ENCODE measurements around the gene NLK. TPM values are rescaled to one million over a fixed set of nuclear protein-coding genes. Genes with fewer than 3 reads are reported as not detected.

The NLK gene
- total and polyA plus RNA-seq, 2 donors (not counting 1 experiment from before 2014, with no cell fraction given), result 14.4 to 16.1 TPM

DNA sequence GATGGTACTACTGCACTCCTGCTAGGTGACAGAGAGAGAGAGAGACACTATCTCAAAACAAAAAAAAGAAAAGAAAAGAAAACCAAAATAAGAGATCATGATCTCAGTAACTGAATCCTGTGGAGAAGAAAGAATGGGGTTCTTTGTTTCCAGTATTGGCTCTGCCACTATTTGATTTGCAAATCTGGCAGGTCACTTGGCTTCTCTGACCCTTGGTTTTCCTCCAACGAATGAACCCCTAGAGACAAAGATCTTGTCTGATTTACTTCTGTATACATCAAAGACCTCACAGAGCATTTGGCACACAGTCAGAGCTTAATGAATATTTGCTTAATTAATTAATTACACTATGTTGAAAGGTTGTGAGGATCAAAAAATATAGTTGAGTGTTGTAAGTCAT, 47.9 kb upstream of the NLK start:
- Histone ChIP-seq H4K20me1 (ENCODE audit: control insufficient read depth, extremely low read depth, insufficient read depth, low read length) (no peaks in the 10 kb centered on the region), H3K27ac (ENCODE audit: insufficient read depth, low read length) (no peak overlapping the region), H3K79me2 (ENCODE audit: control insufficient read depth, insufficient read depth, low read length) (no peaks in the 10 kb centered on the region), H2AFZ (ENCODE audit: low read length) (no peak overlapping the region), H3K36me3 (ENCODE audit: control insufficient read depth, insufficient read depth, low read length) (no peaks in the 10 kb centered on the region), H3K9me3 (ENCODE audit: control insufficient read depth, insufficient read depth, low read depth, low read length) (no peaks in the 10 kb centered on the region), H3K9ac (ENCODE audit: insufficient read depth, low read length) (no peak overlapping the region), H3K4me2 (ENCODE audit: extremely low read depth, insufficient read depth, low read length) (no peak overlapping the region), H3K4me1 (ENCODE audit: control insufficient read depth, extremely low read depth, insufficient read depth, low read length) (no peaks in the 10 kb centered on the region), H3K27me3 (ENCODE audit: control insufficient read depth, insufficient read depth, low read length) (no peaks in the 10 kb centered on the region), H3K4me3 (replicated peaks in 1 of 4; ENCODE audit: control extremely low read depth in 1 of 4, insufficient read depth in 1 of 4, low read depth in 3 of 4, low read length in 4 of 4) (no peak overlapping the region)
- no peak for DNase-seq (ENCODE audit: low read depth in 2 of 2)
- no peak for TF ChIP-seq EZH2 (IDR thresholded peaks at IDR 0.05; ENCODE audit: low read length, missing control alignments)

DNA sequence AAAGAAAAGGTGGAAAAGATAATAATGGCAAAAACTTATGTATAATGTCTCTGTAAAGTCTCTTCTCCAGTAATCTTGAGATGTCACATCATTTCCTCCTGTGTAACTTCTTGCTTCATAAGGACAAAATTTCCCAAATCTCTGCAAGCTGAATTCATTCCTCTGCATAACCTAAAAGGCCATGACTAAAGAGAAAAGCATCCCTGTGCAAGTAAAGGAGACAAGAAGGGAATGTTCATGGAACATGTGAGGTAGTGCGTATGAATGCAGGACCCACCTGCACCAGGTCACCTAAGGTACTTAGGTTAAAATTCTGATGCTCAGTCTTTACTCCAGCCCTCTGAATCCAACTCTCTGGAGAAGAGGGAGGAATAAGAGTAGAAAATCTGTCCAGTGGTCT, 46.9 kb upstream of the NLK start:
- no peaks in the 10 kb centered on the region for H3K27me3 ChIP-seq (ENCODE audit: control insufficient read depth, insufficient read depth, low read length)
- H3K36me3 ChIP-seq (ENCODE audit: control insufficient read depth, insufficient read depth, low read length), result no peaks in the 10 kb centered on the region
- no peak overlapping the region for H3K4me3 ChIP-seq (replicated peaks in 1 of 4; ENCODE audit: control extremely low read depth in 1 of 4, insufficient read depth in 1 of 4, low read depth in 3 of 4, low read length in 4 of 4)
- H3K4me1 ChIP-seq (ENCODE audit: control insufficient read depth, extremely low read depth, insufficient read depth, low read length), result no peaks in the 10 kb centered on the region
- no peak overlapping the region for H3K27ac ChIP-seq (ENCODE audit: insufficient read depth, low read length)
- DNase-seq (ENCODE audit: low read depth in 2 of 2), result peak in 1 of 2 donors; percentile 22
- H2AFZ ChIP-seq (ENCODE audit: low read length), result no peak overlapping the region
- no peaks in the 10 kb centered on the region for H3K9me3 ChIP-seq (ENCODE audit: control insufficient read depth, insufficient read depth, low read depth, low read length)
- H3K79me2 ChIP-seq (ENCODE audit: control insufficient read depth, insufficient read depth, low read length), result no peaks in the 10 kb centered on the region
- no peak overlapping the region for H3K4me2 ChIP-seq (ENCODE audit: extremely low read depth, insufficient read depth, low read length)
- no peak overlapping the region for H3K9ac ChIP-seq (ENCODE audit: insufficient read depth, low read length)
- TF ChIP-seq EZH2 (IDR thresholded peaks at IDR 0.05; ENCODE audit: low read length, missing control alignments), result no peak
- no peaks in the 10 kb centered on the region for H4K20me1 ChIP-seq (ENCODE audit: control insufficient read depth, extremely low read depth, insufficient read depth, low read length)

DNA sequence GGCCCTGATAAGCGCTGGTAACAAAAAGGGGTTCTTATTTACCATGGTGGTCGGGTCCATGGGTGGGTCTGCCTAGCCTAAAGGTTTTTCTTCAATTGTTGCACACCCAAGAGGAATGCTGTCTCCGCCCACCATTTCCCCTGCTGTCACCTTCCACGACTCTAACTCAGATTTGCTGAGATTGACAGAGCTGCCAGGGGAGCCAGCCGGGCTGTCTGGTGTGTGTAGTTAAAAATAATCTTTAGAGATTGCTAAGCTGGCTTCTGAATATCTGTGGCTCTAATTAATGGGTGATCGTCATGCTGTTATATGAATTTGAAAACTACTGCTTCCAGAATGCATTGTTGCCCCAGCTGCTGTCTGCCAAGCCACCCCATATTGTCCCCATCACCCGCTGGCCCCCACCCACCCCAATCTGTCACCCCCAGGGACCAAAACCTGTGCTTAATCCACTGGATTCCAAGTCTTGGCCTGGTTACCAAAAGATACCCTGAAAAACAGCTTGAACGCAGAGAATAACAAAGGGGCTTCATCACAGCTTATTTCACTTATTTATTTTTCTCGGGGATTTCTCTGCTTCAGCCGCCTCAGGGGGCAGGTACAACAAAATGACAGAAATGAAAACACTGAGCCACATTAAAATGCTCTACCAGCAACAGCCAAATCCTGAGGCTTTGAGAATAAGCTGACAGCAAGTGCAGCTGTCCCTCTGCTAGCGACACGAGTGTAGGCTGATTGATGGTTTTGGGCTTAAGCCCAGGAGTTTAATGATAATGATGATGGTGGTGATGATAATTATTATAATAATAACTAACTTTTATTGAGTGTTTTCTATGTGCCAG, 46.1 kb upstream of the NLK start:
- no peak overlapping the region for H3K4me3 ChIP-seq (replicated peaks in 1 of 4; ENCODE audit: control extremely low read depth in 1 of 4, insufficient read depth in 1 of 4, low read depth in 3 of 4, low read length in 4 of 4)
- DNase-seq (ENCODE audit: low read depth in 2 of 2), result no peak
- H3K27me3 ChIP-seq (ENCODE audit: control insufficient read depth, insufficient read depth, low read length), result no peaks in the 10 kb centered on the region
- H3K36me3 ChIP-seq (ENCODE audit: control insufficient read depth, insufficient read depth, low read length), result no peaks in the 10 kb centered on the region
- H2AFZ ChIP-seq (ENCODE audit: low read length), result no peak overlapping the region
- H4K20me1 ChIP-seq (ENCODE audit: control insufficient read depth, extremely low read depth, insufficient read depth, low read length), result no peaks in the 10 kb centered on the region
- H3K27ac ChIP-seq (ENCODE audit: insufficient read depth, low read length), result no peak overlapping the region
- H3K9ac ChIP-seq (ENCODE audit: insufficient read depth, low read length), result no peak overlapping the region
- no peaks in the 10 kb centered on the region for H3K4me1 ChIP-seq (ENCODE audit: control insufficient read depth, extremely low read depth, insufficient read depth, low read length)
- no peak for TF ChIP-seq EZH2 (IDR thresholded peaks at IDR 0.05; ENCODE audit: low read length, missing control alignments)
- TF ChIP-seq, protein P1, sequence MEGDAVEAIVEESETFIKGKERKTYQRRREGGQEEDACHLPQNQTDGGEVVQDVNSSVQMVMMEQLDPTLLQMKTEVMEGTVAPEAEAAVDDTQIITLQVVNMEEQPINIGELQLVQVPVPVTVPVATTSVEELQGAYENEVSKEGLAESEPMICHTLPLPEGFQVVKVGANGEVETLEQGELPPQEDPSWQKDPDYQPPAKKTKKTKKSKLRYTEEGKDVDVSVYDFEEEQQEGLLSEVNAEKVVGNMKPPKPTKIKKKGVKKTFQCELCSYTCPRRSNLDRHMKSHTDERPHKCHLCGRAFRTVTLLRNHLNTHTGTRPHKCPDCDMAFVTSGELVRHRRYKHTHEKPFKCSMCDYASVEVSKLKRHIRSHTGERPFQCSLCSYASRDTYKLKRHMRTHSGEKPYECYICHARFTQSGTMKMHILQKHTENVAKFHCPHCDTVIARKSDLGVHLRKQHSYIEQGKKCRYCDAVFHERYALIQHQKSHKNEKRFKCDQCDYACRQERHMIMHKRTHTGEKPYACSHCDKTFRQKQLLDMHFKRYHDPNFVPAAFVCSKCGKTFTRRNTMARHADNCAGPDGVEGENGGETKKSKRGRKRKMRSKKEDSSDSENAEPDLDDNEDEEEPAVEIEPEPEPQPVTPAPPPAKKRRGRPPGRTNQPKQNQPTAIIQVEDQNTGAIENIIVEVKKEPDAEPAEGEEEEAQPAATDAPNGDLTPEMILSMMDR (conservative IDR thresholded peaks at IDR 0.05 in 1 of 2, IDR thresholded peaks at IDR 0.05 in 1 of 2; ENCODE audit: low read depth in 1 of 2, low read length in 2 of 2), result no peak
- no peaks in the 10 kb centered on the region for H3K79me2 ChIP-seq (ENCODE audit: control insufficient read depth, insufficient read depth, low read length)
- no peaks in the 10 kb centered on the region for H3K9me3 ChIP-seq (ENCODE audit: control insufficient read depth, insufficient read depth, low read depth, low read length)
- H3K4me2 ChIP-seq (ENCODE audit: extremely low read depth, insufficient read depth, low read length), result no peak overlapping the region

DNA sequence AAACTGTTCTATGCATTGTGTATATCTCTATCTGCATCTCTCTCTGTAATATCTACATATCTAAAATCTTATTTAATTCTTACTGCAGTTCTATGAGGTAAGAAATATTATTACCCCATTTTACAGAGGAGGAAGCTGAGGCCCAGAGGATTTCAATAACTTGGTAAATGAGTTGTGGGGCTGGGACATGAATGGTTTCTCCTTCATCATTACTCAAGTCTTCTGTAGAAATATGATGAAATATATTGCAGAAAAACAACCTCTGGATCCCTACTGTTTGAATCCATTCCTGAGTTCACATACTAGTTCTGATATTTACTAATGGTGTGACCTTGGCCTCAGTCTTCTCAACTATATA, 45.5 kb upstream of the NLK start:
- H3K4me1 ChIP-seq (ENCODE audit: control insufficient read depth, extremely low read depth, insufficient read depth, low read length), result no peaks in the 10 kb centered on the region
- no peaks in the 10 kb centered on the region for H3K9me3 ChIP-seq (ENCODE audit: control insufficient read depth, insufficient read depth, low read depth, low read length)
- H4K20me1 ChIP-seq (ENCODE audit: control insufficient read depth, extremely low read depth, insufficient read depth, low read length), result no peaks in the 10 kb centered on the region
- no peak overlapping the region for H3K4me3 ChIP-seq (replicated peaks in 1 of 4; ENCODE audit: control extremely low read depth in 1 of 4, insufficient read depth in 1 of 4, low read depth in 3 of 4, low read length in 4 of 4)
- no peak overlapping the region for H2AFZ ChIP-seq (ENCODE audit: low read length)
- no peak for DNase-seq (ENCODE audit: low read depth in 2 of 2)
- no peaks in the 10 kb centered on the region for H3K79me2 ChIP-seq (ENCODE audit: control insufficient read depth, insufficient read depth, low read length)
- H3K9ac ChIP-seq (ENCODE audit: insufficient read depth, low read length), result no peak overlapping the region
- TF ChIP-seq, protein P1 (conservative IDR thresholded peaks at IDR 0.05 in 1 of 2, IDR thresholded peaks at IDR 0.05 in 1 of 2; ENCODE audit: low read depth in 1 of 2, low read length in 2 of 2), result no peak
- no peak for TF ChIP-seq EZH2 (IDR thresholded peaks at IDR 0.05; ENCODE audit: low read length, missing control alignments)
- no peak overlapping the region for H3K4me2 ChIP-seq (ENCODE audit: extremely low read depth, insufficient read depth, low read length)
- no peak overlapping the region for H3K27ac ChIP-seq (ENCODE audit: insufficient read depth, low read length)
- H3K36me3 ChIP-seq (ENCODE audit: control insufficient read depth, insufficient read depth, low read length), result no peaks in the 10 kb centered on the region
- H3K27me3 ChIP-seq (ENCODE audit: control insufficient read depth, insufficient read depth, low read length), result no peaks in the 10 kb centered on the region

All from fibroblast of lung (primary cell).